Mucosa of stomach (tissue), 1 donor: ENCODE data around the gene EYS.

Source experiments
- H3K27me3 ChIP-seq: one replicate; pipeline ENCODE4 v1.7.0; 2013; ENCODE audit warnings: mild to moderate bottlenecking, low read length; ENCODE audit not compliant: control insufficient read depth, insufficient read depth
- H3K36me3 ChIP-seq: one replicate; pipeline ENCODE4 v1.7.0; 2013; ENCODE audit warnings: low read length; ENCODE audit not compliant: control insufficient read depth, insufficient read depth
- H3K4me1 ChIP-seq: one replicate; pipeline ENCODE4 v1.7.0; 2013; ENCODE audit warnings: mild to moderate bottlenecking, low read length; ENCODE audit not compliant: control insufficient read depth, insufficient read depth
- H3K4me3 ChIP-seq: one replicate; pipeline ENCODE4 v1.7.0; 2013; ENCODE audit warnings: low read length
- H3K9ac ChIP-seq: one replicate; pipeline ENCODE4 v1.7.0; 2013; ENCODE audit warnings: mild to moderate bottlenecking, low read length, moderate library complexity
- H3K9me3 ChIP-seq: one replicate; pipeline ENCODE4 v1.7.0; 2013; ENCODE audit warnings: mild to moderate bottlenecking, low read length, moderate library complexity; ENCODE audit not compliant: control insufficient read depth
- donor health status: Pancreatic carcinoma.

The EYS gene

GRCh38 chr6:64293298-64293697 is 1413.7 kb downstream of the EYS start:
- Histone ChIP-seq H3K4me3 (no peak overlapping the region), H3K9ac (no peak overlapping the region), H3K9me3 (no peaks in the 10 kb centered on the region), H3K36me3 (no peaks in the 10 kb centered on the region), H3K4me1 (no peaks in the 10 kb centered on the region), H3K27me3 (no peaks in the 10 kb centered on the region)

- Histone ChIP-seq H3K36me3 (no peaks in the 10 kb centered on the region), H3K9ac (no peak overlapping the region), H3K4me1 (no peaks in the 10 kb centered on the region), H3K4me3 (no peak overlapping the region), H3K27me3 (no peaks in the 10 kb centered on the region), H3K9me3 (no peaks in the 10 kb centered on the region)
Observed at GRCh38 chr6:64290867-64291266, 1416.2 kb downstream of the EYS start.

GRCh38 chr6:64289931-64290330 is 1417.1 kb downstream of the EYS start:
- Histone ChIP-seq H3K4me1 (no peaks in the 10 kb centered on the region), H3K27me3 (no peaks in the 10 kb centered on the region), H3K36me3 (no peaks in the 10 kb centered on the region), H3K9me3 (no peaks in the 10 kb centered on the region), H3K4me3 (no peak overlapping the region), H3K9ac (no peak overlapping the region)

DNA sequence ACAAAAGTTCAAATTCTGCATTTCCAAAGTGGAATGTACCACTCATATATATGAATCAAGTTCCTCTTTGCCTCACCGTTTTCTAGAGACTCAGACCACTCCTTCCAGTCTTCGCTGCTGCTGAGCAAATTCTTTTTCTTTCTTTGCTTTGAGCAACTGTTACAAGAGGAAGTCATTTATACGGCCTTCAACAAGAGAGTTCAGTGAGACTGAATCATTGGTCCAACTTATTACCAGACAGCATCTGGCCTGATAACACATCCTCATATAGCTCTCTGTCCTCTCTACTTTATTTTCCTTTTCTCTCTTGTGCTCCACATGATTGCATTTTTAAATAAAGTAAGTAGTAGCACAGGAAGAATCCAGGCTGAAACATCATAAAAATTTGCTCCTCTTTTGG is 1418.7 kb downstream of the EYS start:
- H3K9ac ChIP-seq, result no peak overlapping the region
- H3K9me3 ChIP-seq, result no peaks in the 10 kb centered on the region
- no peaks in the 10 kb centered on the region for H3K4me1 ChIP-seq
- no peaks in the 10 kb centered on the region for H3K36me3 ChIP-seq
- no peak overlapping the region for H3K4me3 ChIP-seq
- no peaks in the 10 kb centered on the region for H3K27me3 ChIP-seq

DNA sequence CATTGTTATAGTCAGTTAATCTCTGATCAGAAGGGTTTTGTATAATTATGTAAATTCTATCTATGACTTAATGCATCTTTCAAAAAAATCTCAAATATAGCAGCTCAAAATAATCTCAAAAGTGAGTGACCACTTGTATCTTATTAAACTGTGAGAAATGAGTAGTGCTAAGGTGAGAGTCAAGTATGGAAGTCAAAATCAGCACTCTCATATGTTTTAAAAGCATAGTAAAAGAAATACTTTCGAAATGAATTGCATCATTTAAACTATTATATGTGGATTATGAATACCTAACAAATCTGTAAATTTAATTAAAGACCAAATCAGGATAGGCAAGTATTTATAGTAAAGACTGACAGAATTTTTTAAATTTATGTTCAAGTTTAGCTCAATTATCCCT is 1425.9 kb downstream of the EYS start:
- Histone ChIP-seq H3K4me3 (no peak overlapping the region), H3K9ac (no peak overlapping the region), H3K27me3 (no peaks in the 10 kb centered on the region), H3K9me3 (no peaks in the 10 kb centered on the region), H3K4me1 (no peaks in the 10 kb centered on the region), H3K36me3 (no peaks in the 10 kb centered on the region)

- Histone ChIP-seq H3K4me3 (no peak overlapping the region), H3K36me3 (no peaks in the 10 kb centered on the region), H3K4me1 (no peaks in the 10 kb centered on the region), H3K27me3 (no peaks in the 10 kb centered on the region), H3K9me3 (no peaks in the 10 kb centered on the region), H3K9ac (no peak overlapping the region)
Observed at GRCh38 chr6:64280569-64280968, 1426.5 kb downstream of the EYS start.

GRCh38 chr6:64270083-64270482 is 1436.9 kb downstream of the EYS start:
- no peak overlapping the region for H3K9ac ChIP-seq
- no peaks in the 10 kb centered on the region for H3K27me3 ChIP-seq
- H3K9me3 ChIP-seq, result no peaks in the 10 kb centered on the region
- no peaks in the 10 kb centered on the region for H3K4me1 ChIP-seq
- H3K36me3 ChIP-seq, result no peaks in the 10 kb centered on the region
- H3K4me3 ChIP-seq, result no peak overlapping the region

GRCh38 chr6:64266351-64266821 is 1440.6 kb downstream of the EYS start:
- Histone ChIP-seq H3K4me1 (peaks cover 4% of the 10 kb centered on the region), H3K4me3 (no peak overlapping the region), H3K9ac (no peak overlapping the region), H3K27me3 (no peaks in the 10 kb centered on the region), H3K9me3 (no peaks in the 10 kb centered on the region), H3K36me3 (no peaks in the 10 kb centered on the region)

DNA sequence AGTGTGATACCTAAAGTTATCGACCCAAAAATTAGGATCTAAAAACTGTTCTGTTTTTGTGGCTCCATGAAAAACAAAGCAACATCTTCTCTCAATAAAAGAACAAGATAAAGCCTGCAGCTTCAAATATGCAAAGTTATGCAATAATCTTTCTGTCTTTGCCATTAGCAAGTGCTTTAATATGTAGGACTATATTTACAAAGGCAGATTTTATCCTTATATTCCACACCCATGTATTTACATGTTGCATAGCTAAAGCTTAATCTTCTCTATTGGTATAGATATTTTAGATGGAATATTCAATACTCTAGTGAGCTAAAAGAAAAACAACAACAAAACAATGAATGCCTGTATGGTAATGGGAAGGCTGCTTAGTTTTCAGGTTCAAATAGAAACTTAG is 1443.2 kb downstream of the EYS start:
- Histone ChIP-seq H3K4me3 (no peak overlapping the region), H3K4me1 (peaks cover 11% of the 10 kb centered on the region), H3K9me3 (no peaks in the 10 kb centered on the region), H3K36me3 (no peaks in the 10 kb centered on the region), H3K27me3 (no peaks in the 10 kb centered on the region), H3K9ac (no peak overlapping the region)

- H3K4me3 ChIP-seq, result no peak overlapping the region
- H3K36me3 ChIP-seq, result no peaks in the 10 kb centered on the region
- H3K9ac ChIP-seq, result no peak overlapping the region
- peaks cover 13% of the 10 kb centered on the region for H3K4me1 ChIP-seq
- no peaks in the 10 kb centered on the region for H3K9me3 ChIP-seq
- H3K27me3 ChIP-seq, result no peaks in the 10 kb centered on the region
Observed at GRCh38 chr6:64259372-64259771, 1447.7 kb downstream of the EYS start.

DNA sequence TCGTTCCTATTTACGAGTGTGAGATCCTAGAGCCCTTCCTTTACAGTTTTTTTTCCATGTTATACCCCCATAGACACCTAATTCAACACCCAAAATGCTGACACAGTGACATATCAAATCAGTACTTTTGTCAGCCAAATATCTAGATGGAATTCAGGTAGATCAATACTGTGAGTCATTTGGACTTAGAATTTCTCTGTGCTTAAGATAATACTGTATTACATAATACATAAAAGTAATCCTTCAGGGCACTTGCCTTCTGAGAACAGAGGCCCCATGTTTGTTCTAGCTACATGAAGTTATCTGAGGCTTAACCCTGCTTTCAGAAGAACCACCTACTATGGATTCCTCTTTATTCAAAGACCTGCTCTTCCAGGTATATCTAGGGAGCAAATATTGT is 1448.3 kb downstream of the EYS start:
- Histone ChIP-seq H3K9me3 (no peaks in the 10 kb centered on the region), H3K36me3 (no peaks in the 10 kb centered on the region), H3K27me3 (no peaks in the 10 kb centered on the region), H3K4me1 (peaks cover 13% of the 10 kb centered on the region), H3K9ac (no peak overlapping the region), H3K4me3 (no peak overlapping the region)

DNA sequence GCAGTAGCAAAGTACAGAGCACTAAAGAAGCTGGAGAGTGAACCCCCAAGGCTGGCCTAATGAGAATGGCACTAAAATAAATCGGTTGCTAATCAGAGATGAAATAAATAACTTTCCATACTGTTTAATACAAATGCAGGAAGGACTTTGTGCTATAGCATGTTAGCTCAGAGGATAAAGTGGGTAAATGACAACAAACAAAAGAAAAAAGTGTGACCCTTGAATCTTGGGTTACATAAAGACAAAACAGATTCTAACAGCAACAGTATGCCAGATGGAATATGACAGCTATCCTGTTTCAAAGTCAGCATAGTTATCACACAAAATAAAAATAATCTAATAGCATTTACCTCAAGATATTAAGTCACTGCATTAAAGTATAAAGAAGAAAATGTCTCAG is 1448.7 kb downstream of the EYS start:
- Histone ChIP-seq H3K4me1 (peaks cover 13% of the 10 kb centered on the region), H3K4me3 (no peak overlapping the region), H3K36me3 (no peaks in the 10 kb centered on the region), H3K9me3 (no peaks in the 10 kb centered on the region), H3K27me3 (no peaks in the 10 kb centered on the region), H3K9ac (no peak overlapping the region)

- no peak overlapping the region for H3K4me3 ChIP-seq
- no peak overlapping the region for H3K9ac ChIP-seq
- H3K36me3 ChIP-seq, result no peaks in the 10 kb centered on the region
- H3K4me1 ChIP-seq, result peaks cover 9% of the 10 kb centered on the region
- H3K27me3 ChIP-seq, result no peaks in the 10 kb centered on the region
- no peaks in the 10 kb centered on the region for H3K9me3 ChIP-seq
Observed at GRCh38 chr6:64257586-64257985, 1449.4 kb downstream of the EYS start.
